GM21717 (cell line): Measurements from ENCODE around the gene KLHDC4.

Experiments
- ATAC-seq: cut with Tn5 transposase; IDR thresholded peaks from one replicate; pipeline ENCODE4 v1.9.1; 2021; ENCODE audit warnings: mild to moderate bottlenecking, moderate library complexity; ENCODE audit not compliant: unreplicated experiment

Gene KLHDC4

GRCh38 chr16:87702325-87702811, 63.4 kb downstream of the KLHDC4 start:
- ATAC-seq, result no peak

GRCh38 chr16:87701505-87701921, 64.3 kb downstream of the KLHDC4 start:
- no peak for ATAC-seq

GRCh38 chr16:87701078-87701460, 64.7 kb downstream of the KLHDC4 start:
- ATAC-seq, result no peak

DNA sequence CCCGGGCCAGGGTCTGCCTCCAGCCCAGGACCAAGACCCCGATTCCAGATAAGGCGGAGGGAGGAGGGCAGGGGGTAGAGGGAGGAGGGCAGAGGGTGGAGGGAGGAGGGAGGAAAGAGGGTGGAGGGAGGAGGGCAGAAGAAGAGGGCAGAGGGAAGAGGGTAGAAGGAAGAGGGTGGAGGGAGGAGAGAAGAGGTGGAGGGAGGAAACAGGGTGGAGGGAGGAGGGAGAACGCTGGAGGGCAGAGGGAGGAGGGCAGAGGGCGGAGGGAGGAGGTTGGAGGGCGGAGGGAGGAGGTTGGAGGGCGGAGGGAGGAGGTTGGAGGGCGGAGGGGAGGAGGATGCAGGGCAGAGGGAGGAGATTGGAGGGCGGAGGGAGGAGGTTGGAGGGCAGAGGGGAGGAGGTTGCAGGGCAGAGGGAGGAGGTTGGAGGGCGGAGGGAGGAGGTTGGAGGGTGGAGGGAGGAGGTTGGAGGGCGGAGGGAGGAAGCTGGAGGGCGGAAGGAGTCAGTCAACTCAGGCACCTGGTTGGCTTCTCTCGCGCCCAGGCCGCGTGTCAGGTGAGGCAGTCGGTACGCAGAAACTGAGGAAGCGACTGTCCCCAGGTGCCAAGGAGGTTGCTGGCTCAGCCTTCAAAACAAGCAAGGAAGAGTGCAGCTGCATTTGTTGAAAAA, 65.2 kb downstream of the KLHDC4 start:
- ATAC-seq, result no peak

GRCh38 chr16:87698676-87699199, 67.0 kb downstream of the KLHDC4 start:
- ATAC-seq, result peak; percentile 32

DNA sequence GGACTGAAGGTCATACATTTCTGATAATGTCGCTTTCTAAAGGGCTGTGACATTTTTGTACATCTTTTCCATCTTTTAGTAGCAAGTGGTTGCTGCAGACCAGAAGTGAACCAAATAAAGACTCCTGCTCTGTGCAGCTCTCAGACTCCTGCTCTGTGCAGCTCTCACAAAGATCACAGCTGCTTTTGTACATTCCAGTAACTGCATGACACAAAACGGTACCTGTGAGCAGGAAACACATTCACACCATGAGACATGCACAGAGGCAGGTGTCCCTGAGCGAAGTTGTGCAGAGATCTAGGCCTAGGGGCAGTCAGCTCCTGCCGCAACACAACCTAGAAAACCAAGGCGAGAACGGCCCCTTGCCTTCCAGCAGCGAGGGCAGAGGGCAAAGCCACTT, 67.5 kb downstream of the KLHDC4 start:
- peak; percentile 41 for ATAC-seq

- ATAC-seq, result no peak
These were observed 68.0 kb downstream of the KLHDC4 start for GRCh38 chr16:87697792-87698191.

GRCh38 chr16:87697256-87697655, 68.5 kb downstream of the KLHDC4 start:
- no peak for ATAC-seq

DNA sequence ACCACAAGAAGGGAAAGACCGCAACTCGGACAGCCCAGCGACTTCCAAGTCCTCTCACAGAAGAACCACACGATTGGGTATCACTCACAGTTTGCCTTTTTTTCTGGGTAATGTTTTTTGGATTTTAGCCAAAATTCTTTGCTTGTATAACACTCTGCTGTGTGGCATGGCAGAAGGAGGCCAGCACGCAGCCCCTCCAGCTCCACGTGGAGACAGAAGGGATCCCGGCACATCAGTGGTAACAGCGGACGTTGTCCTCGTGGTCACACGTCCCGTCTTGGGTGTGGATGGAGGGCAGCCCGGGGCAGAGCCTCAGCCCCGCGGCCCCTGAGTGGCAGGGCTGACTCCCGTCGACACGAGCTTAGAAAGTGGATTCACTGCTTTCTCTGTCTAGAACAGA, 69.1 kb downstream of the KLHDC4 start:
- no peak for ATAC-seq

DNA sequence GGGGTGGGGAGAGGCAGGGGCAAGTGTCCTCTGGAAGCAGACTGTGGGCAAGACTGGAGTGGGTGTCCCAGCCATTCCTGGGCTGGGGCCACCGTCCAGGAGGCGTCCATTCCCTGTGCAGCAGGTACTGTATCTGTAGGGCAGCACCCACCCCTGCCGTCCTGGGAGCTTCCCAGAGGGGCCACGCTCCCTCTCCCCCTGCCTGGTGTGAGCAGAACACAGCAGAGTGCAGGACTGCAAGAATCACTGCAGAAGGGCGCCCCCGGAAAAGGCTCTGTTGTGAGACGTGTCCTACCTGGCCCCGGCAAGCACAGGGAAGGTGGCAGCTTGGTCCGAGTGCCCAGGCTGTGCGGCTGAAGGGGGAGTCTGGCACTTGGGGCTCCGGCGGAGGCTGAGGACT, 70.3 kb downstream of the KLHDC4 start:
- ATAC-seq, result no peak

GRCh38 chr16:87694441-87695125, 71.2 kb downstream of the KLHDC4 start:
- no peak for ATAC-seq

DNA sequence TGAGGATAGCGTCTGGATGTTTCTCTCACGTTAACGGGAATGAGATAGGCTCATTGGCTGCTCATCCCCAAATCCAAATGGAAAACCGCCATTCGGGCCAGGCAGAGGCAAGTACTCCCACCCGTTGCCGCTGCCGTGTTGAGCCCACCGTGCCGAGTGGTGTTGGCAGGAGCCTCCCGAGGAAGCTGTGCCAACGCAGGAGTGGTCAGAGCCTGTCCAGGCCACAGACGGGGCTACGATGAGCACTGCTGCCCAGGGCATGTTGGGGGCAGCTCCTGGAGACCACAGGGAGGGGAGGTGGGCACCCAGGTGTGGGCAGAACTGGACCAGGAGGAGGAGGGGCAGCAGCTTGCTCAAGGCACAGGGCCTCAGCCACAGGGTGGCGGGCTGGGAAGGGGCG, 72.0 kb downstream of the KLHDC4 start:
- ATAC-seq, result no peak

DNA sequence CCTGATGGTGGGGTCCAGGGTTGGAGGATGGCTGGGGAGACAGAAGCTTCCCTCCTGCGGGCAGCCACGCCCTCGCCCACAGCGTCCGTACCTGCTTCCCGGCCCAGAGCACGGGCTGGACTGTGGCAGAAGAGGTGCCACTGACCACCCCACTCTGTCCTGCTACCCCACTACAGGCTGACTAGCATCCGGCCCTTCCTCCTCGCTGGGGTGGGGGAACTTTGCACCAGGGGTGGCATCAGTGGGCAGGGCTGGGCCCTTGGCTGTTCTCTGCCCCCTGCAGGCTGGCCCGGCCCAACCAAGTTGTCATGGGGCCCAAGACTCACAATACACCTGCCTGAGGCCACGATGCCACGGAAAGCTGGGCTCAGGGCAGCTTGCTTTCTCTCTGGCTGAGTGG, 73.0 kb downstream of the KLHDC4 start:
- no peak for ATAC-seq

- no peak for ATAC-seq
These were observed 73.6 kb downstream of the KLHDC4 start for GRCh38 chr16:87692176-87692575.

DNA sequence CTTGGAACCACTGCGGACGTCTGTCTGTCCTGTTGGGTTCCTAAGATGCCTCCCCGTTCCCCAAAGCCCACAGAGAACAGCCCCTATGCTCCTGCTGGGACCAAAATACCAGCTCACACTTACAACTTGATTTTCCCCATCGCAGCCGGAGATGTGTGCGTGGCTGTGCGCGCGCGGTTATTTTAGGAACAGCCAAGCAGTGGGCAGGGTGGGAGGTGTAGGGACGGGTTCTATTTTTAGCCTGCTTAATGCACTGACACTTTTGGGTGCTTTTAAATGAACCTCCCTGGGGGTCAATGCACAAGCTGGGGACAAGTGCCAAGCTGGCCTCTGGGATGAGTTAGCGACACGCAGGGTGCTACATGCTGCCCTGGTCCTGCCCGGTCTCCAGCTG, 74.1 kb downstream of the KLHDC4 start:
- ATAC-seq, result no peak

- ATAC-seq, result no peak
These were observed 74.7 kb downstream of the KLHDC4 start for GRCh38 chr16:87690911-87691685.

DNA sequence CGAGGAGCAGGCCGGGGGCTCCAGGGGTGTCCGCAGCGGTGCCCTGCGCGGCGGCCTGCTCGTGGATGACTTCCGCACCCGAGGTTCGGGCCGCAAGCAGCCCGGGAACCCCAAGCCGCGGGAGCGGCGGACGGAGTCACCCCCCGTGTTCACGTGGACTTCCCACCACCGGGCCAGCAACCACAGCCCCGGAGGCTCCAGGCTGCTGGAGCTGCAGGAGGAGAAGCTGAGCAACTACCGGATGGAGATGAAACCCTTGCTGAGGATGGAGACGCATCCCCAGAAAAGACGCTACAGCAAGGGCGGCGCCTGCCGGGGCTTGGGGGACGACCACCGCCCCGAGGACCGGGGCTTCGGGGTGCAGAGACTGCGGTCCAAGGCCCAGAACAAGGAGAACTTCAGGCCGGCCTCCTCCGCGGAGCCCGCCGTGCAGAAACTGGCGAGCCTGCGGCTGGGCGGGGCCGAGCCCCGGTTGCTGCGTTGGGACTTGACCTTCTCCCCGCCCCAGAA, 75.8 kb downstream of the KLHDC4 start:
- no peak for ATAC-seq

GRCh38 chr16:87688876-87689815, 76.6 kb downstream of the KLHDC4 start:
- no peak for ATAC-seq

DNA sequence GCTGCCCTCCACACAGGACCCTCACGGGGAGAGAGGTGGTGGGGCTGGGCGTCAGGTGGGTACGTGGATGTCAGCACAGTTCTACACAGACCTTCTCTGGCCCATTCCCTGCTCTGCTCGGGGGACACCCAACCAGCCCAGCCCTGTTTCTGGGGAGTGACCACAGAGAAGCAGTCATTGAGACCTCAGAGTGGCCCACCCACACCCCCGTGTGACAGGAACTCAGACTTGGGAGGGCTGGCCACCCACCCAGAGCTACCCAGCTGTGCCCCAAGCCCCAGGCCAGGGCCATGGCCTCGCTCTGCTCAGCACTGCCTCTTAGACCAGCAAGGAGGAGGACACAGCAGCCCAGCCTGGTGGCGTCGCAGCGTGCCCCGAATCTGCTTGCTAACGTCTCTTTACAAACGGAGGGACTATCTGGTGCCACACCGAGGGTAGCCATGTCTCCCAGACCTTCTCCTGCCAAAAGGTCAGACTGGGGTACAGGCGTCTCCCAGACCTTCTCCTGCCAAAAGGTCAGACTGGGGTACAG, 77.7 kb downstream of the KLHDC4 start:
- ATAC-seq, result no peak
